AG20443 (cell line): ENCODE results near the gene NAV2.

Experiments
- DNase-seq: peaks from one replicate; pipeline ENCODE4 v3.0.0; 2012; ENCODE audit warnings: low spot score, mixed read lengths

Gene NAV2

GRCh38 chr11:19972091-19972490, 259.5 kb downstream of the NAV2 start:
- DNase-seq: no peak

GRCh38 chr11:19972651-19973050, 260.0 kb downstream of the NAV2 start:
- no peak for DNase-seq

- DNase-seq: no peak
These were observed 260.5 kb downstream of the NAV2 start for GRCh38 chr11:19973136-19973635.

GRCh38 chr11:19974886-19975285, 262.2 kb downstream of the NAV2 start:
- no peak for DNase-seq

GRCh38 chr11:19975414-19975990, 262.9 kb downstream of the NAV2 start:
- DNase-seq: no peak

GRCh38 chr11:19976281-19976941, 263.8 kb downstream of the NAV2 start:
- DNase-seq: no peak

- no peak for DNase-seq
These were observed 265.3 kb downstream of the NAV2 start for GRCh38 chr11:19977941-19978340.

GRCh38 chr11:19978668-19979518, 266.3 kb downstream of the NAV2 start:
- peak; percentile 71 for DNase-seq

GRCh38 chr11:19979519-19979845, 266.8 kb downstream of the NAV2 start:
- DNase-seq: no peak

- DNase-seq: no peak
These were observed 267.8 kb downstream of the NAV2 start for GRCh38 chr11:19980388-19980787.

- DNase-seq: peak; percentile 76
These were observed 268.5 kb downstream of the NAV2 start for GRCh38 chr11:19980957-19981669.

- DNase-seq: no peak
These were observed 270.3 kb downstream of the NAV2 start for GRCh38 chr11:19982774-19983495.

- DNase-seq: no peak
These were observed 271.6 kb downstream of the NAV2 start for GRCh38 chr11:19984048-19984742.

- peak; percentile 22 for DNase-seq
These were observed 272.5 kb downstream of the NAV2 start for GRCh38 chr11:19985111-19985510.

GRCh38 chr11:19987331-19987801, 274.7 kb downstream of the NAV2 start:
- DNase-seq: no peak

GRCh38 chr11:19988598-19988997, 276.0 kb downstream of the NAV2 start:
- DNase-seq: peak; percentile 93

- DNase-seq: no peak
These were observed 276.6 kb downstream of the NAV2 start for GRCh38 chr11:19989191-19989590.

- no peak for DNase-seq
These were observed 279.5 kb downstream of the NAV2 start for GRCh38 chr11:19992162-19992561.

GRCh38 chr11:19992998-19993397, 280.4 kb downstream of the NAV2 start:
- DNase-seq: no peak

GRCh38 chr11:19994672-19995071, 282.0 kb downstream of the NAV2 start:
- DNase-seq: no peak

- DNase-seq: peak; percentile 63
These were observed 282.5 kb downstream of the NAV2 start for GRCh38 chr11:19995145-19995544.
